BLaER1 (cell line): ENCODE results near the gene FBXO7.

Source experiments
- H3K27ac ChIP-seq: shearing (Covaris generic); formaldehyde crosslinking; 2 replicates; pipeline ENCODE4 v1.8.1; 2022
- H3K27me3 ChIP-seq: shearing (Covaris generic); formaldehyde crosslinking; 2 replicates; pipeline ENCODE4 v1.8.1; 2022
- H3K36me3 ChIP-seq: shearing (Covaris generic); formaldehyde crosslinking; 2 replicates; pipeline ENCODE4 v1.8.1; 2022
- H3K4me1 ChIP-seq: shearing (Covaris generic); formaldehyde crosslinking; 2 replicates; pipeline ENCODE4 v1.8.1; 2022
- H3K4me2 ChIP-seq: shearing (Covaris generic); formaldehyde crosslinking; 2 replicates; pipeline ENCODE4 v1.8.1; 2022
- H3K4me3 ChIP-seq: shearing (Covaris generic); formaldehyde crosslinking; 2 replicates; pipeline ENCODE4 v1.8.1; 2022
- H3K9ac ChIP-seq: shearing (Covaris generic); formaldehyde crosslinking; 2 replicates; pipeline ENCODE4 v1.8.1; 2022
- H3K9me3 ChIP-seq: shearing (Covaris generic); formaldehyde crosslinking; 2 replicates; pipeline ENCODE4 v1.8.1; 2022
- H4K20me1 ChIP-seq: shearing (Covaris generic); formaldehyde crosslinking; 2 replicates; pipeline ENCODE4 v1.8.1; 2022
- Cebpa-rat ChIP-seq: shearing (Covaris generic); IDR thresholded peaks from 2 replicates; pipeline ENCODE4 v1.8.1; 2022

FBXO7 gene

GRCh38 chr22:32486656-32487390 lies 12.2 kb downstream of the FBXO7 start:
- Histone ChIP-seq H3K4me3 (no peak overlapping the region), H3K27ac (no peak overlapping the region), H3K4me1 (no peaks in the 10 kb centered on the region), H3K36me3 (peaks cover 91% of the 10 kb centered on the region), H3K4me2 (no peak overlapping the region), H4K20me1 (peaks cover 77% of the 10 kb centered on the region), H3K27me3 (no peaks in the 10 kb centered on the region), H3K9ac (no peak overlapping the region), H3K9me3 (no peaks in the 10 kb centered on the region)
- no peak for TF ChIP-seq Cebpa-rat

GRCh38 chr22:32487461-32487860 lies 12.8 kb downstream of the FBXO7 start:
- H3K36me3 ChIP-seq, result peaks cover 91% of the 10 kb centered on the region
- no peak overlapping the region for H3K4me3 ChIP-seq
- no peaks in the 10 kb centered on the region for H3K27me3 ChIP-seq
- no peak overlapping the region for H3K9ac ChIP-seq
- H3K27ac ChIP-seq, result no peak overlapping the region
- H3K9me3 ChIP-seq, result no peaks in the 10 kb centered on the region
- no peak overlapping the region for H3K4me2 ChIP-seq
- H4K20me1 ChIP-seq, result peaks cover 71% of the 10 kb centered on the region
- TF ChIP-seq Cebpa-rat, result no peak
- no peaks in the 10 kb centered on the region for H3K4me1 ChIP-seq

- H3K36me3 ChIP-seq, result peaks cover 88% of the 10 kb centered on the region
- TF ChIP-seq Cebpa-rat, result no peak
- no peak overlapping the region for H3K27ac ChIP-seq
- H4K20me1 ChIP-seq, result peaks cover 52% of the 10 kb centered on the region
- no peaks in the 10 kb centered on the region for H3K9me3 ChIP-seq
- H3K4me1 ChIP-seq, result no peaks in the 10 kb centered on the region
- H3K27me3 ChIP-seq, result no peaks in the 10 kb centered on the region
- no peak overlapping the region for H3K4me2 ChIP-seq
- H3K4me3 ChIP-seq, result no peak overlapping the region
- H3K9ac ChIP-seq, result no peak overlapping the region
Observed at GRCh38 chr22:32489377-32489776, 14.8 kb downstream of the FBXO7 start.

- Histone ChIP-seq H3K9me3 (no peaks in the 10 kb centered on the region), H3K27ac (no peak overlapping the region), H4K20me1 (peaks cover 42% of the 10 kb centered on the region), H3K4me3 (no peak overlapping the region), H3K9ac (no peak overlapping the region), H3K4me1 (no peaks in the 10 kb centered on the region), H3K4me2 (no peak overlapping the region), H3K27me3 (no peaks in the 10 kb centered on the region), H3K36me3 (peaks cover 88% of the 10 kb centered on the region)
- no peak for TF ChIP-seq Cebpa-rat
Observed at GRCh38 chr22:32490279-32490678, 15.7 kb downstream of the FBXO7 start.

GRCh38 chr22:32492111-32492510 lies 17.5 kb downstream of the FBXO7 start:
- Histone ChIP-seq H3K27ac (no peak overlapping the region), H3K36me3 (peaks cover 86% of the 10 kb centered on the region), H3K4me3 (no peak overlapping the region), H4K20me1 (peaks cover 24% of the 10 kb centered on the region; the same call in 1 of the 2 replicates), H3K27me3 (no peaks in the 10 kb centered on the region), H3K4me2 (no peak overlapping the region), H3K4me1 (no peaks in the 10 kb centered on the region), H3K9me3 (no peaks in the 10 kb centered on the region), H3K9ac (no peak overlapping the region)
- no peak for TF ChIP-seq Cebpa-rat

GRCh38 chr22:32493551-32493950 lies 18.9 kb downstream of the FBXO7 start:
- Histone ChIP-seq H3K4me1 (no peaks in the 10 kb centered on the region), H3K36me3 (peaks cover 90% of the 10 kb centered on the region), H3K27ac (no peak overlapping the region), H3K9me3 (no peaks in the 10 kb centered on the region), H3K4me2 (no peak overlapping the region), H3K9ac (no peak overlapping the region), H3K27me3 (no peaks in the 10 kb centered on the region), H4K20me1 (peaks cover 18% of the 10 kb centered on the region; the same call in 1 of the 2 replicates), H3K4me3 (no peak overlapping the region)
- no peak for TF ChIP-seq Cebpa-rat

- Histone ChIP-seq H3K4me1 (no peaks in the 10 kb centered on the region), H3K27ac (no peak overlapping the region), H3K9ac (no peak overlapping the region), H3K36me3 (peaks cover 89% of the 10 kb centered on the region), H3K4me2 (no peak overlapping the region), H3K9me3 (no peaks in the 10 kb centered on the region), H3K4me3 (no peak overlapping the region), H3K27me3 (no peaks in the 10 kb centered on the region), H4K20me1 (peaks cover 12% of the 10 kb centered on the region; the same call in 1 of the 2 replicates)
- TF ChIP-seq Cebpa-rat, result no peak
Observed at GRCh38 chr22:32494971-32495370, 20.4 kb downstream of the FBXO7 start.

GRCh38 chr22:32499666-32500065 lies 25.1 kb downstream of the FBXO7 start:
- TF ChIP-seq Cebpa-rat, result no peak
- no peak overlapping the region for H3K4me2 ChIP-seq
- no peak overlapping the region for H3K9ac ChIP-seq
- no peak overlapping the region for H3K4me3 ChIP-seq
- no peaks in the 10 kb centered on the region for H3K9me3 ChIP-seq
- no peaks in the 10 kb centered on the region for H4K20me1 ChIP-seq
- H3K4me1 ChIP-seq, result no peaks in the 10 kb centered on the region
- H3K36me3 ChIP-seq, result peaks cover 55% of the 10 kb centered on the region
- no peaks in the 10 kb centered on the region for H3K27me3 ChIP-seq
- H3K27ac ChIP-seq, result no peak overlapping the region

GRCh38 chr22:32501836-32502752 lies 27.5 kb downstream of the FBXO7 start:
- no peaks in the 10 kb centered on the region for H4K20me1 ChIP-seq
- H3K9me3 ChIP-seq, result no peaks in the 10 kb centered on the region
- no peak overlapping the region for H3K27ac ChIP-seq
- H3K4me2 ChIP-seq, result no peak overlapping the region
- no peak overlapping the region for H3K9ac ChIP-seq
- H3K4me1 ChIP-seq, result no peaks in the 10 kb centered on the region
- H3K27me3 ChIP-seq, result no peaks in the 10 kb centered on the region
- H3K4me3 ChIP-seq, result no peak overlapping the region
- H3K36me3 ChIP-seq, result peaks cover 33% of the 10 kb centered on the region
- TF ChIP-seq Cebpa-rat, result no peak

GRCh38 chr22:32509045-32509444 lies 34.4 kb downstream of the FBXO7 start:
- Histone ChIP-seq H3K4me1 (no peaks in the 10 kb centered on the region), H3K9ac (no peak overlapping the region), H3K27me3 (no peaks in the 10 kb centered on the region), H3K27ac (no peak overlapping the region), H3K9me3 (no peaks in the 10 kb centered on the region), H4K20me1 (no peaks in the 10 kb centered on the region), H3K4me2 (no peak overlapping the region), H3K4me3 (no peak overlapping the region), H3K36me3 (no peaks in the 10 kb centered on the region)
- no peak for TF ChIP-seq Cebpa-rat
